K562 (cell line): ENCODE measurements around the gene PSD4. TPM values are rescaled to one million over a fixed set of nuclear protein-coding genes. Genes with fewer than 3 reads are reported as not detected.

Source experiments
- ATAC-seq: fragments of 200-7000 bp; cut with Tn5 transposase; 3 replicates; pipeline ENCODE4 v1.9.1; 2020; ENCODE audit warnings: moderate library complexity
- BruUV-seq: library from RNA; stranded (reverse); fragments of 400-500 nt; replicated peaks from 2 replicates; lab custom pipeline; 2021; lab: Mats Ljungman, UMichigan
- CTCF ChIA-PET: fragments of 300-600 bp; formaldehyde crosslinking; extraction: SDS; loops from one replicate; lab custom pipeline; 2021; ENCODE audit warnings: low intra/inter-chr PET ratio; lab: Yijun Ruan, JAX
- POLR2A ChIA-PET: fragments of 300-600, 350-650 bp; sonication (Branson Sonifier 250); formaldehyde crosslinking; extraction: SDS; loops from one replicate; lab custom pipeline; 2021; ENCODE audit warnings: antibody characterized with exemption, inconsistent platforms; lab: Yijun Ruan, JAX
- DNase-seq, 4 experiments: peaks; one replicate each; pipeline versions ENCODE4 v3.0.0 to v3.0.0-alpha.2; 2011 to 2018; ENCODE audit warnings: low spot score in 3 of 4, mixed read lengths in 3 of 4; ENCODE audit errors: extremely low read depth in 1 of 4
- FAIRE-seq: peaks from 2 replicates; lab custom pipeline; 2011; peaks lifted over from hg19 to GRCh38; lab: Jason Lieb, UNC
- H2AFZ ChIP-seq: 2 replicates; pipeline ENCODE4 v1.6.0; 2011; ENCODE audit warnings: low read depth, low read length, control low read depth, inconsistent platforms
- H3K27ac ChIP-seq: fragments of 200-600 bp; 3 replicates; pipeline ENCODE4 v1.8.0; 2011; ENCODE audit warnings: low read depth, mild to moderate bottlenecking, control low read depth, inconsistent platforms, low read length, moderate library complexity, mixed read lengths; ENCODE audit errors: extremely low read depth
- H3K27me3 ChIP-seq, 2 experiments: fragments of 300-600 bp in 1 of 2; 2 replicates in 1 of 2; 3 replicates in 1 of 2; pipeline versions ENCODE4 v1.6.0 to v1.8.0; 2011; ENCODE audit warnings: inconsistent platforms in 2 of 2, low read length in 2 of 2, mild to moderate bottlenecking in 1 of 2, mixed read lengths in 1 of 2, moderate library complexity in 1 of 2; ENCODE audit not compliant: control insufficient read depth in 2 of 2, insufficient read depth in 2 of 2
- H3K36me3 ChIP-seq: fragments of 300-600 bp; 3 replicates; pipeline ENCODE4 v1.8.0; 2011; ENCODE audit warnings: mild to moderate bottlenecking, low read length, inconsistent platforms; ENCODE audit not compliant: control insufficient read depth, insufficient read depth
- H3K4me1 ChIP-seq, 2 experiments: fragments of 200-600 bp in 1 of 2; replicated peaks in 1 of 2; 2 replicates in 1 of 2; 3 replicates in 1 of 2; pipeline versions ENCODE4 v1.5.1 to v1.8.0; 2011; ENCODE audit warnings: inconsistent platforms in 2 of 2, low read length in 2 of 2, mild to moderate bottlenecking in 1 of 2, mixed read lengths in 1 of 2, moderate library complexity in 1 of 2; ENCODE audit not compliant: control insufficient read depth in 2 of 2, insufficient read depth in 2 of 2
- H3K4me2 ChIP-seq: 2 replicates; pipeline ENCODE4 v1.6.1; 2011; ENCODE audit warnings: low read length, control low read depth, inconsistent platforms, mixed read lengths; ENCODE audit not compliant: insufficient read depth
- H3K4me3 ChIP-seq: fragments of 200-600 bp; sonication (generic), shearing (Covaris generic); 2 replicates; pipeline ENCODE4 v1.5.1; 2016; ENCODE audit warnings: control low read depth, inconsistent platforms
- H3K79me2 ChIP-seq: fragments of 200-600 bp; 3 replicates; pipeline ENCODE4 v1.8.0; 2011; ENCODE audit warnings: low read length, inconsistent platforms; ENCODE audit not compliant: control insufficient read depth, insufficient read depth
- H3K9ac ChIP-seq, 2 experiments: 2 replicates each; pipeline versions ENCODE4 v1.6.0 to v1.6.1; 2011; ENCODE audit warnings: low read depth in 2 of 2, low read length in 2 of 2, control low read depth in 1 of 2, inconsistent platforms in 1 of 2, mild to moderate bottlenecking in 1 of 2, mixed read lengths in 1 of 2; ENCODE audit not compliant: insufficient read depth in 1 of 2
- H3K9me1 ChIP-seq: one replicate; pipeline ENCODE4 v1.6.0; 2011; ENCODE audit warnings: inconsistent platforms, mild to moderate bottlenecking, low read length, moderate library complexity; ENCODE audit not compliant: control insufficient read depth, insufficient read depth
- H3K9me3 ChIP-seq: replicated peaks from 2 replicates; pipeline ENCODE4 v1.5.1; 2011; ENCODE audit warnings: low read depth, low read length, inconsistent platforms; ENCODE audit not compliant: control insufficient read depth, insufficient read depth
- H4K20me1 ChIP-seq: replicated peaks from 2 replicates; pipeline ENCODE4 v1.6.1; 2011; ENCODE audit warnings: low read length, inconsistent platforms, mixed read lengths; ENCODE audit not compliant: control insufficient read depth, insufficient read depth
- BCLAF1 ChIP-seq, 2 experiments: fragments of 450-650 bp in 1 of 2; IDR thresholded peaks; 2 replicates each; pipeline ENCODE4 v1.6.1; 2011 to 2017; ENCODE audit warnings: low read depth in 2 of 2, antibody characterized with exemption in 1 of 2, borderline replicate concordance in 1 of 2, low read length in 1 of 2, mild to moderate bottlenecking in 1 of 2, mixed read lengths in 1 of 2; ENCODE audit not compliant: control insufficient read depth in 1 of 2
- ZNF436 ChIP-seq: fragments of 250-450, 450-650 bp; sonication (Bioruptor Pico); formaldehyde crosslinking; IDR thresholded peaks from 2 replicates; pipeline ENCODE4 v1.7.0; 2020; ENCODE audit warnings: mild to moderate bottlenecking
- WGBS: fragments of 100-300 bp; shearing (Covaris generic); methylation state at CpG from one replicate; pipeline ENCODE4 v1.1.6; 2016; ENCODE audit warnings: low coverage, mixed read lengths; ENCODE audit not compliant: insufficient coverage; ENCODE audit errors: missing lambda C conversion rate; 5-methylcytosine and 5-hydroxymethylcytosine counted together
- in situ Hi-C: fragments of 300-500 bp; cut with MboI; formaldehyde crosslinking; loops from 4 replicates; pipeline ENCODE4 v1.15.0; 2018; ENCODE audit warnings: inconsistent platforms, mixed read lengths
- intact Hi-C: fragments of 100-400 bp; cut with micrococcal nuclease; formaldehyde crosslinking; loops from 2 replicates; pipeline ENCODE4 v1.14.2; 2022
- polyA plus RNA-seq, 8 experiments: library from polyadenylated mRNA; depleted of rRNA in 4 of 8; stranded (reverse) in 5 of 8; unstranded in 3 of 8; fragments of >200 nt; fragmentation: Nextera tagmentation in 2 of 8; fragmentation: Illumina TruSeq in 1 of 8; extraction: Ambion mirVana in 2 of 8; extraction: Trizol in 1 of 8; gene quantifications; 2 replicates each; pipeline versions ENCODE4 v1.2.1 to v1.2.3, GENCODE V29; 2011 to 2014; ENCODE audit warnings: inconsistent platforms in 1 of 8, missing spikeins in 1 of 8
- total RNA-seq, 7 experiments: library from RNA; depleted of rRNA in 6 of 7; stranded (reverse); fragments of >200 nt in 6 of 7; fragmentation: Illumina TruSeq in 2 of 7; extraction: Trizol in 2 of 7; gene quantifications; 2 replicates each; pipeline versions ENCODE4 v1.2.1 to v1.2.3, GENCODE V29; 2011 to 2021; ENCODE audit warnings: low replicate concordance in 1 of 7

The PSD4 gene
- total and polyA plus RNA-seq, 9 of the 15 experiments (the other 6 are each of a cell fraction or from before 2014, with no cell fraction given) = 0.46 to 54.0 (median 20.8) TPM

- BruUV-seq = no TSS peak
- Histone ChIP-seq H2AFZ (no peak overlapping the region), H3K27me3 (no peaks in the 10 kb centered on the region), H3K4me3 (no peak overlapping the region), H3K36me3 (peaks cover 25% of the 10 kb centered on the region), H3K79me2 (peaks cover 5% of the 10 kb centered on the region; the same call in 2 of the 3 replicates), H4K20me1 (peaks cover 7% of the 10 kb centered on the region; the same call in 1 of the 2 replicates), H3K9me3 (no peaks in the 10 kb centered on the region), H3K4me2 (no peak overlapping the region), H3K9me1 (peaks cover 6% of the 10 kb centered on the region), H3K9ac (no peak overlapping the region), H3K4me1 (peaks cover 23 to 24% of the 10 kb centered on the region in 2 experiments), H3K27ac (no peak overlapping the region)
- ChIA-PET POLR2A (no interaction called here), CTCF (no interaction called here)
- in situ Hi-C loops = no loop called here
- DNase-seq = no peak
- intact Hi-C loops = no loop called here
- peak; percentile 7; the same call in 2 of the 3 replicates for ATAC-seq
- TF ChIP-seq BCLAF1 (IDR thresholded peaks at IDR 0.05; ENCODE audit: borderline replicate concordance in 1 of 2, control insufficient read depth in 1 of 2, low read depth in 2 of 2, low read length in 1 of 2) (no peak), ZNF436 (CRISPR knock-in tag) (no peak)
- 90% methylated on average over 5 of the region's 6 CpGs for WGBS
- no peak for FAIRE-seq
Observed at GRCh38 chr2:113242327-113242726, 68.6 kb downstream of the PSD4 start.
